ENCODE measurements around the gene RAB33B.

Gene RAB33B

GRCh38 chr4:139508581-139509237, 54.8 kb downstream of the RAB33B start:
- no peak for DNase-seq (ENCODE audit: low read depth)

- DNase-seq (ENCODE audit: low read depth), result peak; percentile 32
Measured at GRCh38 chr4:139509727-139510410, 55.9 kb downstream of the RAB33B start.

GRCh38 chr4:139511320-139511719, 57.4 kb downstream of the RAB33B start:
- peak; percentile 13 for DNase-seq (ENCODE audit: low read depth)

GRCh38 chr4:139514382-139515059, 60.6 kb downstream of the RAB33B start:
- DNase-seq (ENCODE audit: low read depth), result no peak

- DNase-seq (ENCODE audit: low read depth), result peak; percentile 9
Measured at GRCh38 chr4:139515531-139515958, 61.6 kb downstream of the RAB33B start.

- no peak for DNase-seq (ENCODE audit: low read depth)
Measured at GRCh38 chr4:139521754-139522401, 68.0 kb downstream of the RAB33B start.

GRCh38 chr4:139522457-139522856, 68.5 kb downstream of the RAB33B start:
- no peak for DNase-seq (ENCODE audit: low read depth)

- peak; percentile 24 for DNase-seq (ENCODE audit: low read depth)
Measured at GRCh38 chr4:139523076-139523475, 69.2 kb downstream of the RAB33B start.

GRCh38 chr4:139524062-139524631, 70.2 kb downstream of the RAB33B start:
- peak; percentile 39 for DNase-seq (ENCODE audit: low read depth)

GRCh38 chr4:139525414-139525813, 71.5 kb downstream of the RAB33B start:
- DNase-seq (ENCODE audit: low read depth), result no peak

Measured in EH (cell line).